Nephron progenitor cell (in vitro differentiated cells): Measurements from ENCODE around the gene FXYD2.

Experiments used
- DNase-seq: peaks from one replicate; pipeline ENCODE4 v3.0.0; 2021
- H3K27ac Mint-ChIP-seq: 2 replicates; pipeline ENCODE4 v1.8.0; 2021; ENCODE audit warnings: mild to moderate bottlenecking, moderate library complexity, mixed read lengths
- H3K27me3 Mint-ChIP-seq: 2 replicates; pipeline ENCODE4 v1.8.0; 2021; ENCODE audit warnings: mild to moderate bottlenecking, low read depth, mixed read lengths; ENCODE audit not compliant: poor library complexity
- H3K36me3 Mint-ChIP-seq: 2 replicates; pipeline ENCODE4 v1.8.0; 2021; ENCODE audit warnings: low read depth, mixed read lengths
- H3K4me1 Mint-ChIP-seq: 2 replicates; pipeline ENCODE4 v1.8.0; 2021; ENCODE audit warnings: mixed read lengths
- H3K4me3 Mint-ChIP-seq: 2 replicates; pipeline ENCODE4 v1.8.0; 2021; ENCODE audit warnings: mild to moderate bottlenecking, moderate library complexity, mixed read lengths
- H3K9me3 Mint-ChIP-seq: 2 replicates; pipeline ENCODE4 v1.8.0; 2021; ENCODE audit warnings: mild to moderate bottlenecking, moderate library complexity, mixed read lengths
- CTCF ChIP-seq: fragments of 200-600 bp; sonication (generic); IDR thresholded peaks from 2 replicates; pipeline ENCODE4 v1.5.0; 2021; ENCODE audit warnings: antibody characterized with exemption

The FXYD2 gene

GRCh38 chr11:117843666-117844484, 19.3 kb upstream of the FXYD2 start:
- Mint-ChIP-seq H3K36me3 (peaks cover 11% of the 10 kb centered on the region), H3K4me3 (no peak overlapping the region), H3K9me3 (peaks cover 10% of the 10 kb centered on the region), H3K4me1 (peaks cover 5% of the 10 kb centered on the region), H3K27ac (no peak overlapping the region), H3K27me3 (peaks cover 24% of the 10 kb centered on the region)
- DNase-seq = peak; percentile 90
- TF ChIP-seq CTCF = peak; percentile 98

GRCh38 chr11:117842131-117842941, 17.8 kb upstream of the FXYD2 start:
- peaks cover 3% of the 10 kb centered on the region for H3K36me3 Mint-ChIP-seq
- H3K4me1 Mint-ChIP-seq = peaks cover 19% of the 10 kb centered on the region
- DNase-seq = no peak
- peaks cover 24% of the 10 kb centered on the region for H3K27me3 Mint-ChIP-seq
- no peak overlapping the region for H3K27ac Mint-ChIP-seq
- H3K4me3 Mint-ChIP-seq = no peak overlapping the region
- H3K9me3 Mint-ChIP-seq = no peaks in the 10 kb centered on the region
- TF ChIP-seq CTCF = no peak

GRCh38 chr11:117841551-117842031, 17.0 kb upstream of the FXYD2 start:
- Mint-ChIP-seq H3K4me3 (no peak overlapping the region), H3K27ac (no peak overlapping the region), H3K27me3 (peaks cover 24% of the 10 kb centered on the region), H3K9me3 (no peaks in the 10 kb centered on the region), H3K4me1 (peaks cover 26% of the 10 kb centered on the region), H3K36me3 (no peaks in the 10 kb centered on the region)
- DNase-seq = no peak
- TF ChIP-seq CTCF = no peak

- Mint-ChIP-seq H3K9me3 (no peaks in the 10 kb centered on the region), H3K4me3 (no peak overlapping the region), H3K27me3 (peaks cover 24% of the 10 kb centered on the region), H3K4me1 (peaks cover 30% of the 10 kb centered on the region), H3K27ac (no peak overlapping the region), H3K36me3 (no peaks in the 10 kb centered on the region)
- DNase-seq = no peak
- TF ChIP-seq CTCF = no peak
Observed at GRCh38 chr11:117840881-117841550, 16.5 kb upstream of the FXYD2 start.

GRCh38 chr11:117839936-117840813, 15.6 kb upstream of the FXYD2 start:
- H3K4me3 Mint-ChIP-seq = no peak overlapping the region
- TF ChIP-seq CTCF = no peak
- H3K9me3 Mint-ChIP-seq = no peaks in the 10 kb centered on the region
- no peak overlapping the region for H3K27ac Mint-ChIP-seq
- no peaks in the 10 kb centered on the region for H3K36me3 Mint-ChIP-seq
- peaks cover 26% of the 10 kb centered on the region for H3K27me3 Mint-ChIP-seq
- peaks cover 30% of the 10 kb centered on the region for H3K4me1 Mint-ChIP-seq
- DNase-seq = no peak
